GM23248 (cell line): ENCODE measurements around the gene LRRK2. TPM values are rescaled to one million over a fixed set of nuclear protein-coding genes. Genes with fewer than 3 reads are reported as not detected.
A peak's percentile ranks its signal among the peaks of the same experiment; 100 is the strongest.

ENCODE experiments used
- DNase-seq: peaks from one replicate; pipeline ENCODE4 v3.0.0-alpha.2; 2015
- H2AFZ ChIP-seq: fragments of 200-600 bp; sonication (generic); 2 replicates; pipeline ENCODE4 v1.6.1; 2016; ENCODE audit warnings: antibody characterized with exemption
- H3F3A ChIP-seq: fragments of 200-600 bp; sonication (generic); 2 replicates; pipeline ENCODE4 v1.6.1; 2016; ENCODE audit warnings: mild to moderate bottlenecking, antibody characterized with exemption, mixed run types; ENCODE audit not compliant: insufficient read depth
- H3K27ac ChIP-seq: fragments of 200-600 bp; sonication (generic); 2 replicates; pipeline ENCODE4 v1.5.1; 2016; ENCODE audit warnings: mild to moderate bottlenecking
- H3K27me3 ChIP-seq: fragments of 200-600 bp; sonication (generic); replicated peaks from 2 replicates; pipeline ENCODE4 v1.6.1; 2016; ENCODE audit warnings: mild to moderate bottlenecking; ENCODE audit not compliant: insufficient read depth
- H3K36me3 ChIP-seq: fragments of 200-600 bp; sonication (generic); 2 replicates; pipeline ENCODE4 v1.6.1; 2016; ENCODE audit warnings: low read depth, mild to moderate bottlenecking
- H3K4me1 ChIP-seq: fragments of 200-600 bp; sonication (generic); 2 replicates; pipeline ENCODE4 v1.6.1; 2016; ENCODE audit warnings: mild to moderate bottlenecking; ENCODE audit not compliant: insufficient read depth
- H3K4me2 ChIP-seq: fragments of 200-600 bp; sonication (generic); one replicate; pipeline ENCODE4 v1.6.1; 2016; ENCODE audit warnings: mild to moderate bottlenecking; ENCODE audit not compliant: unreplicated experiment
- H3K4me3 ChIP-seq: fragments of 200-600 bp; sonication (generic); 2 replicates; pipeline ENCODE4 v1.5.1; 2016; ENCODE audit warnings: mild to moderate bottlenecking
- H3K79me2 ChIP-seq: fragments of 200-600 bp; sonication (generic); 2 replicates; pipeline ENCODE4 v1.6.1; 2016; ENCODE audit warnings: mild to moderate bottlenecking; ENCODE audit not compliant: insufficient read depth
- H3K9ac ChIP-seq: fragments of 200-600 bp; sonication (generic); 2 replicates; pipeline ENCODE4 v1.6.1; 2016; ENCODE audit warnings: mild to moderate bottlenecking
- H3K9me2 ChIP-seq: fragments of 200-600 bp; sonication (generic); 2 replicates; pipeline ENCODE4 v1.6.1; 2016; ENCODE audit warnings: mixed run types, mild to moderate bottlenecking, moderate library complexity; ENCODE audit not compliant: insufficient read depth
- H3K9me3 ChIP-seq: fragments of 200-600 bp; sonication (generic); one replicate; pipeline ENCODE4 v1.6.1; 2017; ENCODE audit warnings: low read depth
- H4K20me1 ChIP-seq: fragments of 200-600 bp; sonication (generic); 2 replicates; pipeline ENCODE4 v1.6.0; 2016; ENCODE audit not compliant: insufficient read depth
- EZH2 ChIP-seq: fragments of 200-600 bp; sonication (generic); IDR thresholded peaks from 2 replicates; pipeline ENCODE4 v1.6.1; 2018; ENCODE audit warnings: antibody characterized with exemption, mild to moderate bottlenecking; ENCODE audit not compliant: insufficient read depth, poor library complexity, severe bottlenecking
- EZH2phosphoT487 ChIP-seq: fragments of 200-600 bp; sonication (generic); IDR thresholded peaks from 2 replicates; pipeline ENCODE4 v1.6.1; 2018; ENCODE audit warnings: antibody characterized with exemption, moderate library complexity, mild to moderate bottlenecking, low read depth; ENCODE audit not compliant: insufficient read depth
- WGBS, 2 experiments: methylation state at CpG; one replicate each; pipeline ENCODE4 v1.1.6; 2015 to 2017; ENCODE audit warnings: low lambda C conversion rate in 2 of 2, low coverage in 1 of 2; ENCODE audit errors: missing lambda C conversion rate in 2 of 2; 5-methylcytosine and 5-hydroxymethylcytosine counted together
- in situ Hi-C: fragments of 300-500 bp; cut with MboI; formaldehyde crosslinking; loops from 2 replicates; pipeline ENCODE4 v1.15.0; 2020
- polyA plus RNA-seq: library from polyadenylated mRNA; unstranded; fragments of >200 nt; fragmentation: Nextera tagmentation; extraction: Ambion mirVana; gene quantifications from 2 replicates; pipeline ENCODE4 v1.2.1, GENCODE V29; 2016
- total RNA-seq: library from RNA; depleted of rRNA; stranded (reverse); fragments of >200 nt; shearing (Covaris generic); gene quantifications from 2 replicates; pipeline ENCODE4 v1.2.3, GENCODE V29; 2014

LRRK2 gene
- total and polyA plus RNA-seq, 2 experiments from 2014 or later = 1.7 to 7.0 TPM

DNA sequence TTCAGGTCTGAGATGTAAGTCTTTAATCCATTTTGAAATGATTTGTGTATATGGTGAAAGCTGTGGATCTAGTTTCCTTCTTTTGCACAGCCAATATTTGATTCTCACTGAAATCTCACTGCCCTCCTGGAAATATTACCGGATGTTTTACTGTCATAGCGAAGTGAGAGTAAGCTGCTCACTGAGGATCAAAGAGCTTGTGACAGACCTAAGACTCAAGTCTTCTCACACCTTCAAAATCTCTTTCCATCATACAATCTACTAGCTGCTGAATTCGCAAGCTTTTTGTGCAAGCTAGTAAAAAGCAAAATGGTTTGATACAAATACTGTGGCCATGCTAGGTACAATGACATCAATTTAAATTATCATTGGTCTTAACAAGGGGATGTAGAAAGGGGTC lies 3.9 kb downstream of the LRRK2 start:
- in situ Hi-C loops = no loop called here

DNA sequence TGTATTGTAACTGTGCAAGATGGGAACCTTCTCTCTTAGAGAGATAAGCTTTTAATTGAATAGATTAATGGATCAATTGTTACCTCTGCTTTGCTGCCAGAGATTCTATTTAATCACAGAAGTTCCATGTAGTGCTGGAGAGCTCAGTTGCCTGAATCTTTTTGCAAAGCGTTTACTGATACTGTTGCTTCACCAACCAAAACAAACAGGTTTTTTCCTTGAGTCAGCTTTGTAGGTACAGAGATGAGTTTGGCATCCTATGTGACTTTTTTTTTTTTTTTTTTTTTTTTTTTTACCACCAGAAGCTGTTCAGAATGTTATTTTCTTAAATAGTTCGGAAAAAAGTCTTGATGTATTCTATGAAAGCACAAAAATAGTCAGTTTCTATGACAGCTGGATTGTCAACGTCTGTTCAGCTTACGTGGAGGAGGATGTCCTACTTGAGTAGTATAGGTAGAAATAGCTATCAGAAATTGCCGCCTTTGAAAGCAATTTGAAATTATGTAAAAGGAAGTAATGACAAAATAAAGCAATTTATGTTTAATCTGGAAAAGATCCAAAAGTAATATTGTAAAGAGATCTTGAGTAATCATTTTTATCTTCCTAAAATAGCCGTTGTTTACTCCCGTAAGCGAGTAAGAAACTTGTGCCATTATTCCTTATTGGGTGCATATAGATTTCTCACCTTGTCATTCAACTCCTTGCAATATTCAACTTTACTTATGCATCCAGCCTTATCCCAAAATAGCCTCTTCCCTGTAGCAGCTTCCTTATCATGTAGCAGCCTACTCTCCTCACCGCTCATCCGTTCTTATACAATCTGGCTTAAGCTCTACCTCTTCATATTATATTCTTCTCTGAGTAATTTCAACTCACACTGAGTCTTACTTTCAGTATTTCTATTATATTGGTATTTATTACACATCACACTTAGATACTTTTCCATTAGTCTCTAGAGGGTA lies 5.2 kb downstream of the LRRK2 start:
- Histone ChIP-seq H2AFZ (no peak overlapping the region), H3K27me3 (no peaks in the 10 kb centered on the region), H3K27ac (no peak overlapping the region), H3K79me2 (no peaks in the 10 kb centered on the region), H3K4me2 (no peak overlapping the region), H4K20me1 (no peaks in the 10 kb centered on the region), H3K4me3 (no peak overlapping the region), H3K36me3 (no peaks in the 10 kb centered on the region), H3K9me3 (no peaks in the 10 kb centered on the region), H3K9ac (no peak overlapping the region), H3F3A (peaks cover 15% of the 10 kb centered on the region), H3K4me1 (peaks cover 17% of the 10 kb centered on the region), H3K9me2 (no peaks in the 10 kb centered on the region)
- DNase-seq = no peak
- TF ChIP-seq EZH2 (no peak), EZH2phosphoT487 (no peak)
- in situ Hi-C loops = no loop called here
- WGBS, 2 experiments = 90 to 91% methylated on average over 10 of the region's 10 CpGs

More for the DNA sequence above, 3.9 kb downstream of the LRRK2 start:
- H3K9me2 ChIP-seq = no peaks in the 10 kb centered on the region
- peaks cover 21% of the 10 kb centered on the region for H3K4me1 ChIP-seq
- H3K9ac ChIP-seq = no peak overlapping the region
- no peaks in the 10 kb centered on the region for H3K9me3 ChIP-seq
- 0 out of 2 replicates have a peak overlapping the region, but pooled peaks have one; percentile 26 for H2AFZ ChIP-seq
- no peaks in the 10 kb centered on the region for H3K79me2 ChIP-seq
- H3K36me3 ChIP-seq = no peaks in the 10 kb centered on the region
- H3K4me2 ChIP-seq = no peak overlapping the region
- 76 to 77% methylated on average over 3 of the region's 3 CpGs for WGBS, 2 experiments
- no peak for DNase-seq
- no peaks in the 10 kb centered on the region for H4K20me1 ChIP-seq
- H3F3A ChIP-seq = peaks cover 15% of the 10 kb centered on the region
- H3K4me3 ChIP-seq = no peak overlapping the region
- H3K27me3 ChIP-seq = no peaks in the 10 kb centered on the region
- TF ChIP-seq EZH2 (no peak), EZH2phosphoT487 (no peak)
- H3K27ac ChIP-seq = no peak overlapping the region

DNA sequence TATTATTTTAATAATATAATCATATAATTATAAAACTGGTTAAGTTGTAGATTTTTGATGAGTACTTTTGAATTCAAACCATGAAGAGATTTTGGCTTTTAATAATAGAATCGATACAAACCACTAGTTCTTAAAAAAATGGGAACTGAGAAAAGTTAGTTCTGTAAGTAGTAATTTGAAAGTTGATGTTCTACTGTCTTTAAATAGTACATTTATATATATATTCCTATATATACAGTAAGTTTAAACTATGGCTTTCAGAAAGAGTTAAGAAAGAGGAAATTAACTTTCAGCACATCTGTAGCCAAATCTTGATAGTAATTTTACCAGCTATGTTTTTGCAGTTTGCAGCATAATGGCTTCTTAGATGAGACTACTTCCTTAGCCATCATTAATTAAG lies 7.8 kb downstream of the LRRK2 start:
- no peak for DNase-seq

DNA sequence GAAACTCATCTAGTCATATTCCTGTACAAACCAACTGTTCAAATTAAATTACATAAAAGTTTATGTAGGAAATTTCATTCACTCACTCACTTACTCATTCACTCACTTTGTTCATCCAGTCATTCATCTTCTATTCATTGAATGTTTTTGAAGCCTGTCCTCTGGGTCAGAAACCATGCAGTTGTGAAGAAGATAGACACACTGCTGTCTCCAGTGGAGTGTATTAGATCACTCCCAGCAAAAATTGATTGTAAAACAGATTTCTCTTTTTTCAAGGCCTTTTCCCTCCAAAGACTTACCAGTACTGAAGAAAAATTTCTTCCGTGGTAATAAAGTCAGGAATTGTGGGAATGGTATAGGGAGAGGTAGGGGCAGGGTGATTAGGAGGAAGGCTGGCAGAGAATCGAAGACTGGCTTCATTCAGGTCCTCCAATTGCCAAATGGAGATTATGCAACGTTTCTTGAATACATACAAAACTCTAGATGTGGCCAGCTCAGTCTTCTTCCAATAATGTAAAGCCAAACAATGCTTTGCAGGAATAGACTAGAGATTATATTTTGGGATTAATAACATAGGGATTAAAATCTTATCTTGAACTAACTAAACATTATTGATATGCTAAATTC lies 9.1 kb downstream of the LRRK2 start:
- Histone ChIP-seq H3K4me2 (no peak overlapping the region), H3F3A (no peaks in the 10 kb centered on the region), H3K36me3 (no peaks in the 10 kb centered on the region), H3K9ac (no peak overlapping the region), H3K9me2 (no peaks in the 10 kb centered on the region), H3K4me1 (peaks cover 9% of the 10 kb centered on the region), H3K4me3 (no peak overlapping the region), H4K20me1 (no peaks in the 10 kb centered on the region), H3K9me3 (no peaks in the 10 kb centered on the region), H3K27me3 (no peaks in the 10 kb centered on the region), H2AFZ (no peak overlapping the region), H3K27ac (no peak overlapping the region), H3K79me2 (no peaks in the 10 kb centered on the region)
- DNase-seq = no peak
- 63 to 66% methylated on average over 3 of the region's 3 CpGs for WGBS, 2 experiments
- no peak for TF ChIP-seq EZH2phosphoT487
- TF ChIP-seq EZH2 = no peak
- in situ Hi-C loops = no loop called here

More for the DNA sequence above, 7.8 kb downstream of the LRRK2 start:
- Histone ChIP-seq H3K9me2 (no peaks in the 10 kb centered on the region), H2AFZ (no peak overlapping the region), H3K9me3 (no peaks in the 10 kb centered on the region), H3K4me1 (no peaks in the 10 kb centered on the region), H3K36me3 (no peaks in the 10 kb centered on the region), H3K27ac (no peak overlapping the region), H3K27me3 (no peaks in the 10 kb centered on the region), H4K20me1 (no peaks in the 10 kb centered on the region), H3F3A (no peaks in the 10 kb centered on the region), H3K9ac (no peak overlapping the region), H3K4me2 (no peak overlapping the region), H3K4me3 (no peak overlapping the region), H3K79me2 (no peaks in the 10 kb centered on the region)
- in situ Hi-C loops = no loop called here
- TF ChIP-seq EZH2 (no peak), EZH2phosphoT487 (no peak)
- 70 to 76% methylated on average over 1 of the region's 1 CpG for WGBS, 2 experiments
